Suprapubic skin (tissue), 3 donors: ENCODE results near the gene PPM1H.

Source experiments
- CTCF ChIP-seq, 2 donors: fragments of 200-600 bp in 1 of 2; fragments of 450-650 bp in 1 of 2; sonication (generic) in 1 of 2; IDR thresholded peaks; one replicate each; pipeline ENCODE4 v1.5.1; 2016 to 2019; ENCODE audit warnings: antibody characterized with exemption in 2 of 2, mild to moderate bottlenecking in 1 of 2, moderate library complexity in 1 of 2
- EP300 ChIP-seq: sonication (generic); formaldehyde crosslinking; IDR thresholded peaks from one replicate; pipeline ENCODE4 v1.6.1; 2017; ENCODE audit warnings: antibody characterized with exemption

GRCh38 chr12:62873826-62874448 is 61.0 kb downstream of the PPM1H start:
- no peak for TF ChIP-seq CTCF (IDR thresholded peaks at IDR 0.05)
- TF ChIP-seq EP300, result no peak
